K562 (cell line): ENCODE data around the gene CACNA1E. TPM values are rescaled to one million over a fixed set of nuclear protein-coding genes. Genes with fewer than 3 reads are reported as not detected.

Source experiments
- ATAC-seq: fragments of 200-7000 bp; cut with Tn5 transposase; 3 replicates; pipeline ENCODE4 v1.9.1; 2020; ENCODE audit warnings: moderate library complexity
- BruUV-seq: library from RNA; stranded (reverse); fragments of 400-500 nt; replicated peaks from 2 replicates; lab custom pipeline; 2021; lab: Mats Ljungman, UMichigan
- CTCF ChIA-PET: fragments of 300-600 bp; formaldehyde crosslinking; extraction: SDS; loops from one replicate; lab custom pipeline; 2021; ENCODE audit warnings: low intra/inter-chr PET ratio; lab: Yijun Ruan, JAX
- POLR2A ChIA-PET: fragments of 300-600, 350-650 bp; sonication (Branson Sonifier 250); formaldehyde crosslinking; extraction: SDS; loops from one replicate; lab custom pipeline; 2021; ENCODE audit warnings: antibody characterized with exemption, inconsistent platforms; lab: Yijun Ruan, JAX
- DNase-seq, 4 experiments: peaks; one replicate each; pipeline versions ENCODE4 v3.0.0 to v3.0.0-alpha.2; 2011 to 2018; ENCODE audit warnings: low spot score in 3 of 4, mixed read lengths in 3 of 4; ENCODE audit errors: extremely low read depth in 1 of 4
- FAIRE-seq: peaks from 2 replicates; lab custom pipeline; 2011; peaks lifted over from hg19 to GRCh38; lab: Jason Lieb, UNC
- H2AFZ ChIP-seq: 2 replicates; pipeline ENCODE4 v1.6.0; 2011; ENCODE audit warnings: low read depth, low read length, control low read depth, inconsistent platforms
- H3K27ac ChIP-seq: fragments of 200-600 bp; 3 replicates; pipeline ENCODE4 v1.8.0; 2011; ENCODE audit warnings: low read depth, mild to moderate bottlenecking, control low read depth, inconsistent platforms, low read length, moderate library complexity, mixed read lengths; ENCODE audit errors: extremely low read depth
- H3K27me3 ChIP-seq, 2 experiments: fragments of 300-600 bp in 1 of 2; 2 replicates in 1 of 2; 3 replicates in 1 of 2; pipeline versions ENCODE4 v1.6.0 to v1.8.0; 2011; ENCODE audit warnings: inconsistent platforms in 2 of 2, low read length in 2 of 2, mild to moderate bottlenecking in 1 of 2, mixed read lengths in 1 of 2, moderate library complexity in 1 of 2; ENCODE audit not compliant: control insufficient read depth in 2 of 2, insufficient read depth in 2 of 2
- H3K36me3 ChIP-seq: fragments of 300-600 bp; 3 replicates; pipeline ENCODE4 v1.8.0; 2011; ENCODE audit warnings: mild to moderate bottlenecking, low read length, inconsistent platforms; ENCODE audit not compliant: control insufficient read depth, insufficient read depth
- H3K4me1 ChIP-seq, 2 experiments: fragments of 200-600 bp in 1 of 2; replicated peaks in 1 of 2; 2 replicates in 1 of 2; 3 replicates in 1 of 2; pipeline versions ENCODE4 v1.5.1 to v1.8.0; 2011; ENCODE audit warnings: inconsistent platforms in 2 of 2, low read length in 2 of 2, mild to moderate bottlenecking in 1 of 2, mixed read lengths in 1 of 2, moderate library complexity in 1 of 2; ENCODE audit not compliant: control insufficient read depth in 2 of 2, insufficient read depth in 2 of 2
- H3K4me2 ChIP-seq: 2 replicates; pipeline ENCODE4 v1.6.1; 2011; ENCODE audit warnings: low read length, control low read depth, inconsistent platforms, mixed read lengths; ENCODE audit not compliant: insufficient read depth
- H3K4me3 ChIP-seq: fragments of 200-600 bp; sonication (generic), shearing (Covaris generic); 2 replicates; pipeline ENCODE4 v1.5.1; 2016; ENCODE audit warnings: control low read depth, inconsistent platforms
- H3K79me2 ChIP-seq: fragments of 200-600 bp; 3 replicates; pipeline ENCODE4 v1.8.0; 2011; ENCODE audit warnings: low read length, inconsistent platforms; ENCODE audit not compliant: control insufficient read depth, insufficient read depth
- H3K9ac ChIP-seq, 2 experiments: 2 replicates each; pipeline versions ENCODE4 v1.6.0 to v1.6.1; 2011; ENCODE audit warnings: low read depth in 2 of 2, low read length in 2 of 2, control low read depth in 1 of 2, inconsistent platforms in 1 of 2, mild to moderate bottlenecking in 1 of 2, mixed read lengths in 1 of 2; ENCODE audit not compliant: insufficient read depth in 1 of 2
- H3K9me1 ChIP-seq: one replicate; pipeline ENCODE4 v1.6.0; 2011; ENCODE audit warnings: inconsistent platforms, mild to moderate bottlenecking, low read length, moderate library complexity; ENCODE audit not compliant: control insufficient read depth, insufficient read depth
- H3K9me3 ChIP-seq: replicated peaks from 2 replicates; pipeline ENCODE4 v1.5.1; 2011; ENCODE audit warnings: low read depth, low read length, inconsistent platforms; ENCODE audit not compliant: control insufficient read depth, insufficient read depth
- H4K20me1 ChIP-seq: replicated peaks from 2 replicates; pipeline ENCODE4 v1.6.1; 2011; ENCODE audit warnings: low read length, inconsistent platforms, mixed read lengths; ENCODE audit not compliant: control insufficient read depth, insufficient read depth
- ATF1 ChIP-seq, 2 experiments: fragments of 450-650 bp in 1 of 2; IDR thresholded peaks; 2 replicates each; pipeline ENCODE4 v1.6.1; 2016; ENCODE audit warnings: missing compliant biosample characterization in 1 of 2, missing genetic modification characterization in 1 of 2
- CBX3 ChIP-seq, 2 experiments: IDR thresholded peaks; 1 replicate in 1 of 2; 2 replicates in 1 of 2; pipeline ENCODE4 v1.6.1; 2012; ENCODE audit warnings: inconsistent platforms in 2 of 2, low read length in 2 of 2, borderline replicate concordance in 1 of 2, control low read depth in 1 of 2
- FOSL1 ChIP-seq: fragments of 200-800 bp; sonication (Bioruptor generic); conservative IDR thresholded peaks from 2 replicates; pipeline ENCODE4 v1.6.1; 2016; ENCODE audit warnings: missing genetic modification characterization, missing compliant biosample characterization
- FOXK2 ChIP-seq, 2 experiments: fragments of 450-650 bp; IDR thresholded peaks in 1 of 2; conservative IDR thresholded peaks in 1 of 2; 2 replicates each; pipeline ENCODE4 v1.6.1; 2016; ENCODE audit warnings: low read depth in 2 of 2, mild to moderate bottlenecking in 1 of 2
- GTF2A2 ChIP-seq: IDR thresholded peaks from 2 replicates; pipeline ENCODE4 v1.6.1; 2016; ENCODE audit warnings: mild to moderate bottlenecking, missing genetic modification characterization, missing compliant biosample characterization
- MEIS2 ChIP-seq: fragments of 450-650 bp; IDR thresholded peaks from 2 replicates; pipeline ENCODE4 v1.6.1; 2014; ENCODE audit warnings: mild to moderate bottlenecking; ENCODE audit not compliant: partially characterized antibody
- MXI1 ChIP-seq: IDR thresholded peaks from 2 replicates; pipeline ENCODE4 v1.6.1; 2011; ENCODE audit warnings: low read depth, mild to moderate bottlenecking, improper control_type of control experiment, low read length
- NR2C2 ChIP-seq, 2 experiments: fragments of 200-800 bp in 1 of 2; sonication (Bioruptor generic) in 1 of 2; sonication (generic) in 1 of 2; formaldehyde crosslinking in 1 of 2; IDR thresholded peaks; 2 replicates each; pipeline versions ENCODE4 v1.6.1 to v1.8.0; 2016 to 2022; ENCODE audit warnings: mild to moderate bottlenecking in 1 of 2, missing compliant biosample characterization in 1 of 2, missing genetic modification characterization in 1 of 2, missing genetic modification reagents in 1 of 2
- POLR2B ChIP-seq: fragments of 450-650 bp; IDR thresholded peaks from 2 replicates; pipeline ENCODE4 v1.6.1; 2018; ENCODE audit warnings: low read depth; ENCODE audit not compliant: partially characterized antibody
- SIN3A ChIP-seq, 2 experiments: fragments of 150-350 bp in 1 of 2; IDR thresholded peaks; 2 replicates each; pipeline ENCODE4 v1.6.1; 2011 to 2016; ENCODE audit warnings: borderline replicate concordance in 2 of 2, low read depth in 2 of 2, low read length in 2 of 2, mild to moderate bottlenecking in 2 of 2, moderate library complexity in 2 of 2; ENCODE audit not compliant: control insufficient read depth in 1 of 2
- SREBF1 ChIP-seq: fragments of 150-350 bp; IDR thresholded peaks from 2 replicates; pipeline ENCODE4 v1.6.1; 2014; ENCODE audit warnings: antibody characterized with exemption, low read depth, low read length, borderline replicate concordance
- SRF ChIP-seq, 2 experiments: fragments of 250-450, 450-650 bp in 1 of 2; sonication (Bioruptor Pico) in 1 of 2; sonication (generic) in 1 of 2; formaldehyde crosslinking; IDR thresholded peaks; 2 replicates each; pipeline versions ENCODE4 v1.5.0 to v1.5.1; 2020 to 2022; ENCODE audit warnings: mild to moderate bottlenecking in 1 of 2, missing genetic modification reagents in 1 of 2
- ZKSCAN8 ChIP-seq: fragments of 200-800 bp; sonication (Bioruptor generic); IDR thresholded peaks from 2 replicates; pipeline ENCODE4 v1.6.1; 2016; ENCODE audit warnings: missing genetic modification characterization, missing compliant biosample characterization
- ZNF175 ChIP-seq: fragments of 200-800 bp; sonication (Bioruptor generic); IDR thresholded peaks from 2 replicates; pipeline ENCODE4 v1.6.1; 2016; ENCODE audit warnings: low read depth, mild to moderate bottlenecking, missing genetic modification characterization, missing compliant biosample characterization
- ZNF311 ChIP-seq: fragments of 250-450 bp; sonication (Bioruptor Pico); IDR thresholded peaks from 2 replicates; pipeline ENCODE4 v1.4.0; 2020; ENCODE audit warnings: mild to moderate bottlenecking, moderate library complexity
- ZNF57 ChIP-seq: fragments of 450-650 bp; formaldehyde crosslinking; IDR thresholded peaks from 2 replicates; pipeline ENCODE4 v1.4.0; 2020; ENCODE audit warnings: mild to moderate bottlenecking, moderate library complexity
- ZNF589 ChIP-seq: fragments of 200-800 bp; sonication (Bioruptor generic); IDR thresholded peaks from 2 replicates; pipeline ENCODE4 v1.6.1; 2016; ENCODE audit warnings: low read depth, missing genetic modification characterization, missing compliant biosample characterization
- ZNF644 ChIP-seq: fragments of 200-800 bp; sonication (Bioruptor generic); IDR thresholded peaks from 2 replicates; pipeline ENCODE4 v1.6.1; 2016; ENCODE audit warnings: low read depth, missing genetic modification characterization, missing compliant biosample characterization
- WGBS: fragments of 100-300 bp; shearing (Covaris generic); methylation state at CpG from one replicate; pipeline ENCODE4 v1.1.6; 2016; ENCODE audit warnings: low coverage, mixed read lengths; ENCODE audit not compliant: insufficient coverage; ENCODE audit errors: missing lambda C conversion rate; 5-methylcytosine and 5-hydroxymethylcytosine counted together
- in situ Hi-C: fragments of 300-500 bp; cut with MboI; formaldehyde crosslinking; loops from 4 replicates; pipeline ENCODE4 v1.15.0; 2018; ENCODE audit warnings: inconsistent platforms, mixed read lengths
- intact Hi-C: fragments of 100-400 bp; cut with micrococcal nuclease; formaldehyde crosslinking; loops from 2 replicates; pipeline ENCODE4 v1.14.2; 2022
- polyA plus RNA-seq, 8 experiments: library from polyadenylated mRNA; depleted of rRNA in 4 of 8; stranded (reverse) in 5 of 8; unstranded in 3 of 8; fragments of >200 nt; fragmentation: Nextera tagmentation in 2 of 8; fragmentation: Illumina TruSeq in 1 of 8; extraction: Ambion mirVana in 2 of 8; extraction: Trizol in 1 of 8; gene quantifications; 2 replicates each; pipeline versions ENCODE4 v1.2.1 to v1.2.3, GENCODE V29; 2011 to 2014; ENCODE audit warnings: inconsistent platforms in 1 of 8, missing spikeins in 1 of 8
- total RNA-seq, 7 experiments: library from RNA; depleted of rRNA in 6 of 7; stranded (reverse); fragments of >200 nt in 6 of 7; fragmentation: Illumina TruSeq in 2 of 7; extraction: Trizol in 2 of 7; gene quantifications; 2 replicates each; pipeline versions ENCODE4 v1.2.1 to v1.2.3, GENCODE V29; 2011 to 2021; ENCODE audit warnings: low replicate concordance in 1 of 7
- TF ChIP-seq, protein P1 (sequence below): fragments of 150-350 bp; IDR thresholded peaks from 2 replicates; pipeline ENCODE4 v1.6.1; 2014; ENCODE audit warnings: low read depth, mild to moderate bottlenecking, low read length, borderline replicate concordance

The CACNA1E gene
- total and polyA plus RNA-seq, 9 of the 15 experiments (the other 6 are each of a cell fraction or from before 2014, with no cell fraction given): under 0.01 to 0.04 TPM; not detected in 7

- Histone ChIP-seq H4K20me1 (no peaks in the 10 kb centered on the region), H3K4me2 (no peak overlapping the region), H3K36me3 (no peaks in the 10 kb centered on the region), H3K4me1 (peaks cover 0 to 5% of the 10 kb centered on the region in 2 experiments; a peak in 1 of 5 replicates), H3K79me2 (no peaks in the 10 kb centered on the region), H3K27ac (no peak overlapping the region), H3K4me3 (no peak overlapping the region), H3K27me3 (peaks cover 39 to 69% of the 10 kb centered on the region in 2 experiments), H3K9me3 (no peaks in the 10 kb centered on the region), H3K9ac (no peak overlapping the region), H2AFZ (no peak overlapping the region), H3K9me1 (no peaks in the 10 kb centered on the region)
- 2% methylated on average over 3 of the region's 3 CpGs for WGBS
- FAIRE-seq (no peak), ATAC-seq (no peak), DNase-seq (no peak)
- in situ Hi-C loops (no loop called here), intact Hi-C loops (no loop called here)
- TF ChIP-seq ZNF57 (CRISPR knock-in tag) (no peak), GTF2A2 (tag) (no peak), ZKSCAN8 (CRISPR knock-in tag) (no peak), ATF1 (CRISPR knock-in tag; IDR thresholded peaks at IDR 0.05) (no peak), ATF1 (tag; IDR thresholded peaks at IDR 0.05) (no peak), POLR2B (no peak), ZNF644 (tag) (no peak), ZNF589 (CRISPR knock-in tag) (no peak), SRF (CRISPR knock-in tag; IDR thresholded peaks at IDR 0.05) (no peak), FOXK2 (conservative IDR thresholded peaks at IDR 0.05 in 1 of 2, IDR thresholded peaks at IDR 0.05 in 1 of 2; ENCODE audit: low read depth in 2 of 2) (no peak), ZNF311 (CRISPR knock-in tag) (no peak), SIN3A (IDR thresholded peaks at IDR 0.05; ENCODE audit: borderline replicate concordance in 2 of 2, control insufficient read depth in 1 of 2, low read depth in 2 of 2, low read length in 2 of 2) (no peak), CBX3 (IDR thresholded peaks at IDR 0.05; ENCODE audit: borderline replicate concordance in 1 of 2, low read length in 2 of 2) (no peak), SREBF1 (no peak), FOSL1 (tag) (no peak), MXI1 (no peak), MEIS2 (no peak), NR2C2 (CRISPR knock-in tag; IDR thresholded peaks at IDR 0.05) (no peak), NR2C2 (tag; IDR thresholded peaks at IDR 0.05) (no peak), ZNF175 (CRISPR knock-in tag) (no peak)
- TF ChIP-seq, protein P1, sequence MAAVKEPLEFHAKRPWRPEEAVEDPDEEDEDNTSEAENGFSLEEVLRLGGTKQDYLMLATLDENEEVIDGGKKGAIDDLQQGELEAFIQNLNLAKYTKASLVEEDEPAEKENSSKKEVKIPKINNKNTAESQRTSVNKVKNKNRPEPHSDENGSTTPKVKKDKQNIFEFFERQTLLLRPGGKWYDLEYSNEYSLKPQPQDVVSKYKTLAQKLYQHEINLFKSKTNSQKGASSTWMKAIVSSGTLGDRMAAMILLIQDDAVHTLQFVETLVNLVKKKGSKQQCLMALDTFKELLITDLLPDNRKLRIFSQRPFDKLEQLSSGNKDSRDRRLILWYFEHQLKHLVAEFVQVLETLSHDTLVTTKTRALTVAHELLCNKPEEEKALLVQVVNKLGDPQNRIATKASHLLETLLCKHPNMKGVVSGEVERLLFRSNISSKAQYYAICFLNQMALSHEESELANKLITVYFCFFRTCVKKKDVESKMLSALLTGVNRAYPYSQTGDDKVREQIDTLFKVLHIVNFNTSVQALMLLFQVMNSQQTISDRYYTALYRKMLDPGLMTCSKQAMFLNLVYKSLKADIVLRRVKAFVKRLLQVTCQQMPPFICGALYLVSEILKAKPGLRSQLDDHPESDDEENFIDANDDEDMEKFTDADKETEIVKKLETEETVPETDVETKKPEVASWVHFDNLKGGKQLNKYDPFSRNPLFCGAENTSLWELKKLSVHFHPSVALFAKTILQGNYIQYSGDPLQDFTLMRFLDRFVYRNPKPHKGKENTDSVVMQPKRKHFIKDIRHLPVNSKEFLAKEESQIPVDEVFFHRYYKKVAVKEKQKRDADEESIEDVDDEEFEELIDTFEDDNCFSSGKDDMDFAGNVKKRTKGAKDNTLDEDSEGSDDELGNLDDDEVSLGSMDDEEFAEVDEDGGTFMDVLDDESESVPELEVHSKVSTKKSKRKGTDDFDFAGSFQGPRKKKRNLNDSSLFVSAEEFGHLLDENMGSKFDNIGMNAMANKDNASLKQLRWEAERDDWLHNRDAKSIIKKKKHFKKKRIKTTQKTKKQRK: no peak
- BruUV-seq: no TSS peak
- ChIA-PET CTCF (no interaction called here), POLR2A (interaction anchor here (0.5 to 1.1 kb wide), 2 partner anchors 12 to 16 kb away, joined by 3 to 4 read pairs; no protein-coding TSS in a partner anchor)
Measured at GRCh38 chr1:181794332-181794731, 311.0 kb downstream of the CACNA1E start.
